Upper lobe of left lung (tissue), 4 donors: ENCODE data around the gene ASTN2.

Source experiments
- POLR2A ChIP-seq, 4 donors: fragments of 450-650 bp; IDR thresholded peaks; one replicate each; pipeline ENCODE4 v1.5.1; 2016 to 2017; ENCODE audit warnings: antibody characterized with exemption in 4 of 4, mild to moderate bottlenecking in 2 of 4
- TF ChIP-seq, protein P1 (sequence below), 6 experiments: fragments of 450-650 bp in 4 of 6; fragments of 200-600 bp in 2 of 6; sonication (generic) in 2 of 6; IDR thresholded peaks; one replicate each; pipeline ENCODE4 v1.5.1; 2016 to 2019; ENCODE audit warnings: antibody characterized with exemption in 6 of 6

DNA sequence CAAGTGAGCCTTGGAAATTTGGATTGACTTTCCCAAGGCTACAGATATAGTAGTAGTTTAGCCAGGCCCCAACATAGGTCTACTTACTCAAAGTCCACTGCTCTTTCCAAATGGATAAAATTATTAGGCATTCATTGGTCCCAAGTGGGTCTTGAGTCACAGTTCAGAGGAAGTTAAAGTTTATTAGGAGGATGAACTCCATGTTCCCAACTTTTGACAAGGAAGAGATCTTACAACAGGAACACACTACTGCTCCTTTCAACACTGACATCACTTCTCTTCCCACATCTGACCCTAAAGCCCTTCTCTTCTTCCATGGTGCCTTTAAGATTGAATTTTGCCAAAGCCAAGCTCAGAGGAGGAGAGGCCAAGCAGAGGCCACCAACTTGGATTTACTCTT lies 962.2 kb downstream of the ASTN2 start:
- TF ChIP-seq POLR2A (IDR thresholded peaks at IDR 0.05), result no peak
- TF ChIP-seq, protein P1, sequence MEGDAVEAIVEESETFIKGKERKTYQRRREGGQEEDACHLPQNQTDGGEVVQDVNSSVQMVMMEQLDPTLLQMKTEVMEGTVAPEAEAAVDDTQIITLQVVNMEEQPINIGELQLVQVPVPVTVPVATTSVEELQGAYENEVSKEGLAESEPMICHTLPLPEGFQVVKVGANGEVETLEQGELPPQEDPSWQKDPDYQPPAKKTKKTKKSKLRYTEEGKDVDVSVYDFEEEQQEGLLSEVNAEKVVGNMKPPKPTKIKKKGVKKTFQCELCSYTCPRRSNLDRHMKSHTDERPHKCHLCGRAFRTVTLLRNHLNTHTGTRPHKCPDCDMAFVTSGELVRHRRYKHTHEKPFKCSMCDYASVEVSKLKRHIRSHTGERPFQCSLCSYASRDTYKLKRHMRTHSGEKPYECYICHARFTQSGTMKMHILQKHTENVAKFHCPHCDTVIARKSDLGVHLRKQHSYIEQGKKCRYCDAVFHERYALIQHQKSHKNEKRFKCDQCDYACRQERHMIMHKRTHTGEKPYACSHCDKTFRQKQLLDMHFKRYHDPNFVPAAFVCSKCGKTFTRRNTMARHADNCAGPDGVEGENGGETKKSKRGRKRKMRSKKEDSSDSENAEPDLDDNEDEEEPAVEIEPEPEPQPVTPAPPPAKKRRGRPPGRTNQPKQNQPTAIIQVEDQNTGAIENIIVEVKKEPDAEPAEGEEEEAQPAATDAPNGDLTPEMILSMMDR (IDR thresholded peaks at IDR 0.05), result no peak
